HepG2 (cell line): Measurements from ENCODE around the gene CCDC116. TPM values are rescaled to one million over a fixed set of nuclear protein-coding genes. Genes with fewer than 3 reads are reported as not detected.

ENCODE experiments used
- CREM ChIP-seq, 2 experiments: sonication (generic) in 1 of 2; formaldehyde crosslinking in 1 of 2; IDR thresholded peaks; 2 replicates each; pipeline versions ENCODE4 v1.4.0 to v1.6.1; 2016 to 2020; ENCODE audit warnings: antibody characterized with exemption in 1 of 2, mild to moderate bottlenecking in 1 of 2, missing genetic modification reagents in 1 of 2
- MAFK ChIP-seq, 2 experiments: IDR thresholded peaks in 1 of 2; conservative IDR thresholded peaks in 1 of 2; 2 replicates each; pipeline ENCODE4 v1.6.1; 2011; ENCODE audit warnings: improper control_type of control experiment in 2 of 2, low read length in 2 of 2
- NCOA1 ChIP-seq: sonication (generic); formaldehyde crosslinking; IDR thresholded peaks from 2 replicates; pipeline ENCODE4 v1.9.0; 2021; ENCODE audit warnings: missing genetic modification reagents
- NFATC3 ChIP-seq: sonication (generic); formaldehyde crosslinking; IDR thresholded peaks from 2 replicates; pipeline ENCODE4 v1.5.1; 2020; ENCODE audit warnings: mild to moderate bottlenecking, missing genetic modification reagents
- SKI ChIP-seq: fragments of 450-650 bp; IDR thresholded peaks from one replicate; pipeline ENCODE4 v1.6.1; 2018; ENCODE audit warnings: mild to moderate bottlenecking; ENCODE audit not compliant: partially characterized antibody
- SOX5 ChIP-seq: IDR thresholded peaks from 2 replicates; pipeline ENCODE4 v1.6.1; 2016; ENCODE audit warnings: borderline replicate concordance
- TOPORS ChIP-seq: sonication (generic); formaldehyde crosslinking; IDR thresholded peaks from 2 replicates; pipeline ENCODE4 v1.8.0; 2023; ENCODE audit warnings: mild to moderate bottlenecking, missing genetic modification reagents
- WIZ ChIP-seq: sonication (generic); formaldehyde crosslinking; IDR thresholded peaks from 2 replicates; pipeline ENCODE4 v1.5.1; 2020; ENCODE audit warnings: mild to moderate bottlenecking, missing genetic modification reagents
- ZNF17 ChIP-seq: sonication (generic); formaldehyde crosslinking; IDR thresholded peaks from 2 replicates; pipeline ENCODE4 v1.5.0; 2020; ENCODE audit warnings: mild to moderate bottlenecking, missing genetic modification reagents
- ZNF343 ChIP-seq: sonication (generic); formaldehyde crosslinking; IDR thresholded peaks from 2 replicates; pipeline ENCODE4 v1.4.0; 2020; ENCODE audit warnings: mild to moderate bottlenecking, missing genetic modification reagents
- polyA plus RNA-seq, 8 experiments: library from polyadenylated mRNA; depleted of rRNA in 3 of 8; stranded (reverse) in 7 of 8; unstranded in 1 of 8; fragments of >200 nt; fragmentation: Illumina TruSeq in 4 of 8; extraction: Trizol in 4 of 8; gene quantifications; 2 replicates each; pipeline versions ENCODE4 v1.2.1 to v1.2.3, GENCODE V29; 2011 to 2016; ENCODE audit warnings: low read depth in 4 of 8, missing spikeins in 1 of 8, mixed read lengths in 1 of 8; ENCODE audit not compliant: insufficient read depth in 1 of 8
- total RNA-seq, 5 experiments: library from RNA; depleted of rRNA; stranded (reverse); fragments of >200 nt; fragmentation: Illumina TruSeq; extraction: Trizol; gene quantifications; 2 replicates each; pipeline ENCODE4 v1.2.3, GENCODE V29; 2016; ENCODE audit warnings: low read depth in 1 of 5
- TF ChIP-seq, protein P1 (sequence below): sonication (generic); formaldehyde crosslinking; IDR thresholded peaks from 2 replicates; pipeline ENCODE4 v1.4.0; 2020; ENCODE audit warnings: mild to moderate bottlenecking, missing genetic modification reagents, borderline replicate concordance
- TF ChIP-seq, protein P2 (sequence below): sonication (generic); formaldehyde crosslinking; IDR thresholded peaks from 2 replicates; pipeline ENCODE4 v1.5.0; 2020; ENCODE audit warnings: missing genetic modification reagents
- TF ChIP-seq, protein P3 (sequence below): sonication (generic); formaldehyde crosslinking; IDR thresholded peaks from 2 replicates; pipeline ENCODE4 v1.8.0; 2022; ENCODE audit warnings: mild to moderate bottlenecking, missing genetic modification reagents, moderate library complexity
- TF ChIP-seq, protein P4 (sequence below): sonication (generic); formaldehyde crosslinking; IDR thresholded peaks from 2 replicates; pipeline ENCODE4 v1.5.0; 2020; ENCODE audit warnings: mild to moderate bottlenecking, missing genetic modification reagents
- TF ChIP-seq, protein P5 (sequence below): sonication (generic); formaldehyde crosslinking; IDR thresholded peaks from 2 replicates; pipeline ENCODE4 v1.4.0; 2020; ENCODE audit warnings: missing genetic modification reagents
- TF ChIP-seq, protein P6 (sequence below): sonication (generic); formaldehyde crosslinking; IDR thresholded peaks from 2 replicates; pipeline ENCODE4 v1.4.0; 2020; ENCODE audit warnings: missing genetic modification reagents

Gene CCDC116
- total and polyA plus RNA-seq, 2 of the 13 experiments (the other 11 are each of a cell fraction or from before 2014, with no cell fraction given): 0.15 to 0.33 TPM

DNA sequence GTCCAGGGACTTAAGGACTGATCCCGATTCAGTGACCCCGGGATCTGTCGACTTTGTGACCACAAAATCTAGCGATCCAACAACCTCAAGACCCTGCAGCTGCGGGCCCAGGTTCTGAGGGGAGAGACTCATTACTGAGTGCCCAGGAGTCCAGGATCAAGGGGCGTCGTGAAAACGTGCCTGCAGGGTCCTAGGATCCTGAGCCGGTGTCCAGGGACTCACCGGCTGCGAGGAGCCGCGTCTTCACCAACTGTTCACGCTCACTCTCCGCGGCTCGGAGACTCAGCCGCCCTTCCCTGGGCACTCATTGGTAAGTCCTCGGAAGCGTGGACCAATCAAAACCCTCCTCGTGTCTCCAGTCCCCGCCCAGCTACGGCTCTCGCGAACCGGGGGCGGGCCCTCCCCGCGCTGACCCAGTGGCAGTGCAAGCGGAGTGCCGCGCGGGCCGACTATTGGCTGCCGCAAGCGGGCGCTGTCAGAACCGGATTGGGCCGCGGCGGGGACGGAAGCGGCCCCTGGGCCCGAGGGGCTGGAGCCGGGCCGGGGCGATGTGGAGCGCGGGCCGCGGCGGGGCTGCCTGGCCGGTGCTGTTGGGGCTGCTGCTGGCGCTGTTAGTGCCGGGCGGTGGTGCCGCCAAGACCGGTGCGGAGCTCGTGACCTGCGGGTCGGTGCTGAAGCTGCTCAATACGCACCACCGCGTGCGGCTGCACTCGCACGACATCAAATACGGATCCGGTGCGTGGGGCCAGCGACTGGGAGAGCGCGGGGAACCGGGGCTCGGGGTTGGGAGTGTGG is 9.4 kb downstream of the CCDC116 start, which contains the start of gene SDF2L1 (continued):
- TF ChIP-seq, protein P1, sequence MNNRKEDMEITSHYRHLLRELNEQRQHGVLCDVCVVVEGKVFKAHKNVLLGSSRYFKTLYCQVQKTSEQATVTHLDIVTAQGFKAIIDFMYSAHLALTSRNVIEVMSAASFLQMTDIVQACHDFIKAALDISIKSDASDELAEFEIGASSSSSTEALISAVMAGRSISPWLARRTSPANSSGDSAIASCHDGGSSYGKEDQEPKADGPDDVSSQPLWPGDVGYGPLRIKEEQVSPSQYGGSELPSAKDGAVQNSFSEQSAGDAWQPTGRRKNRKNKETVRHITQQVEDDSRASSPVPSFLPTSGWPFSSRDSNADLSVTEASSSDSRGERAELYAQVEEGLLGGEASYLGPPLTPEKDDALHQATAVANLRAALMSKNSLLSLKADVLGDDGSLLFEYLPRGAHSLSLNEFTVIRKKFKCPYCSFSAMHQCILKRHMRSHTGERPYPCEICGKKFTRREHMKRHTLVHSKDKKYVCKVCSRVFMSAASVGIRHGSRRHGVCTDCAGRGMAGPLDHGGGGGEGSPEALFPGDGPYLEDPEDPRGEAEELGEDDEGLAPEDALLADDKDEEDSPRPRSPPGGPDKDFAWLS: no peak
- no peak for TF ChIP-seq NFATC3
- TF ChIP-seq, protein P2, sequence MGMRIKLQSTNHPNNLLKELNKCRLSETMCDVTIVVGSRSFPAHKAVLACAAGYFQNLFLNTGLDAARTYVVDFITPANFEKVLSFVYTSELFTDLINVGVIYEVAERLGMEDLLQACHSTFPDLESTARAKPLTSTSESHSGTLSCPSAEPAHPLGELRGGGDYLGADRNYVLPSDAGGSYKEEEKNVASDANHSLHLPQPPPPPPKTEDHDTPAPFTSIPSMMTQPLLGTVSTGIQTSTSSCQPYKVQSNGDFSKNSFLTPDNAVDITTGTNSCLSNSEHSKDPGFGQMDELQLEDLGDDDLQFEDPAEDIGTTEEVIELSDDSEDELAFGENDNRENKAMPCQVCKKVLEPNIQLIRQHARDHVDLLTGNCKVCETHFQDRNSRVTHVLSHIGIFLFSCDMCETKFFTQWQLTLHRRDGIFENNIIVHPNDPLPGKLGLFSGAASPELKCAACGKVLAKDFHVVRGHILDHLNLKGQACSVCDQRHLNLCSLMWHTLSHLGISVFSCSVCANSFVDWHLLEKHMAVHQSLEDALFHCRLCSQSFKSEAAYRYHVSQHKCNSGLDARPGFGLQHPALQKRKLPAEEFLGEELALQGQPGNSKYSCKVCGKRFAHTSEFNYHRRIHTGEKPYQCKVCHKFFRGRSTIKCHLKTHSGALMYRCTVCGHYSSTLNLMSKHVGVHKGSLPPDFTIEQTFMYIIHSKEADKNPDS (CRISPR knock-in tag): no peak
- TF ChIP-seq, protein P3, sequence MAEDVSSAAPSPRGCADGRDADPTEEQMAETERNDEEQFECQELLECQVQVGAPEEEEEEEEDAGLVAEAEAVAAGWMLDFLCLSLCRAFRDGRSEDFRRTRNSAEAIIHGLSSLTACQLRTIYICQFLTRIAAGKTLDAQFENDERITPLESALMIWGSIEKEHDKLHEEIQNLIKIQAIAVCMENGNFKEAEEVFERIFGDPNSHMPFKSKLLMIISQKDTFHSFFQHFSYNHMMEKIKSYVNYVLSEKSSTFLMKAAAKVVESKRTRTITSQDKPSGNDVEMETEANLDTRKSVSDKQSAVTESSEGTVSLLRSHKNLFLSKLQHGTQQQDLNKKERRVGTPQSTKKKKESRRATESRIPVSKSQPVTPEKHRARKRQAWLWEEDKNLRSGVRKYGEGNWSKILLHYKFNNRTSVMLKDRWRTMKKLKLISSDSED (CRISPR knock-in tag): no peak
- TF ChIP-seq ZNF343: no peak
- TF ChIP-seq CREM (IDR thresholded peaks at IDR 0.05): peak; percentile 55; the same call in 1 of the 2 replicates
- TF ChIP-seq CREM (CRISPR knock-in tag; IDR thresholded peaks at IDR 0.05): no peak
- TF ChIP-seq SKI: no peak
- TF ChIP-seq TOPORS (CRISPR knock-in tag): no peak
- TF ChIP-seq, protein P4, sequence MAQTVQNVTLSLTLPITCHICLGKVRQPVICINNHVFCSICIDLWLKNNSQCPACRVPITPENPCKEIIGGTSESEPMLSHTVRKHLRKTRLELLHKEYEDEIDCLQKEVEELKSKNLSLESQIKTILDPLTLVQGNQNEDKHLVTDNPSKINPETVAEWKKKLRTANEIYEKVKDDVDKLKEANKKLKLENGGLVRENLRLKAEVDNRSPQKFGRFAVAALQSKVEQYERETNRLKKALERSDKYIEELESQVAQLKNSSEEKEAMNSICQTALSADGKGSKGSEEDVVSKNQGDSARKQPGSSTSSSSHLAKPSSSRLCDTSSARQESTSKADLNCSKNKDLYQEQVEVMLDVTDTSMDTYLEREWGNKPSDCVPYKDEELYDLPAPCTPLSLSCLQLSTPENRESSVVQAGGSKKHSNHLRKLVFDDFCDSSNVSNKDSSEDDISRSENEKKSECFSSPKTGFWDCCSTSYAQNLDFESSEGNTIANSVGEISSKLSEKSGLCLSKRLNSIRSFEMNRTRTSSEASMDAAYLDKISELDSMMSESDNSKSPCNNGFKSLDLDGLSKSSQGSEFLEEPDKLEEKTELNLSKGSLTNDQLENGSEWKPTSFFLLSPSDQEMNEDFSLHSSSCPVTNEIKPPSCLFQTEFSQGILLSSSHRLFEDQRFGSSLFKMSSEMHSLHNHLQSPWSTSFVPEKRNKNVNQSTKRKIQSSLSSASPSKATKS (CRISPR knock-in tag): no peak
- TF ChIP-seq, protein P5, sequence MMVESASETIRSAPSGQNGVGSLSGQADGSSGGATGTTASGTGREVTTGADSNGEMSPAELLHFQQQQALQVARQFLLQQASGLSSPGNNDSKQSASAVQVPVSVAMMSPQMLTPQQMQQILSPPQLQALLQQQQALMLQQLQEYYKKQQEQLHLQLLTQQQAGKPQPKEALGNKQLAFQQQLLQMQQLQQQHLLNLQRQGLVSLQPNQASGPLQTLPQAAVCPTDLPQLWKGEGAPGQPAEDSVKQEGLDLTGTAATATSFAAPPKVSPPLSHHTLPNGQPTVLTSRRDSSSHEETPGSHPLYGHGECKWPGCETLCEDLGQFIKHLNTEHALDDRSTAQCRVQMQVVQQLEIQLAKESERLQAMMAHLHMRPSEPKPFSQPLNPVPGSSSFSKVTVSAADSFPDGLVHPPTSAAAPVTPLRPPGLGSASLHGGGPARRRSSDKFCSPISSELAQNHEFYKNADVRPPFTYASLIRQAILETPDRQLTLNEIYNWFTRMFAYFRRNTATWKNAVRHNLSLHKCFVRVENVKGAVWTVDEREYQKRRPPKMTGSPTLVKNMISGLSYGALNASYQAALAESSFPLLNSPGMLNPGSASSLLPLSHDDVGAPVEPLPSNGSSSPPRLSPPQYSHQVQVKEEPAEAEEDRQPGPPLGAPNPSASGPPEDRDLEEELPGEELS (CRISPR knock-in tag): no peak
- TF ChIP-seq MAFK (conservative IDR thresholded peaks at IDR 0.05 in 1 of 2, IDR thresholded peaks at IDR 0.05 in 1 of 2; ENCODE audit: low read length in 2 of 2): no peak
- TF ChIP-seq ZNF17 (CRISPR knock-in tag): no peak
- no peak for TF ChIP-seq SOX5 (CRISPR knock-in tag)
- TF ChIP-seq, protein P6, sequence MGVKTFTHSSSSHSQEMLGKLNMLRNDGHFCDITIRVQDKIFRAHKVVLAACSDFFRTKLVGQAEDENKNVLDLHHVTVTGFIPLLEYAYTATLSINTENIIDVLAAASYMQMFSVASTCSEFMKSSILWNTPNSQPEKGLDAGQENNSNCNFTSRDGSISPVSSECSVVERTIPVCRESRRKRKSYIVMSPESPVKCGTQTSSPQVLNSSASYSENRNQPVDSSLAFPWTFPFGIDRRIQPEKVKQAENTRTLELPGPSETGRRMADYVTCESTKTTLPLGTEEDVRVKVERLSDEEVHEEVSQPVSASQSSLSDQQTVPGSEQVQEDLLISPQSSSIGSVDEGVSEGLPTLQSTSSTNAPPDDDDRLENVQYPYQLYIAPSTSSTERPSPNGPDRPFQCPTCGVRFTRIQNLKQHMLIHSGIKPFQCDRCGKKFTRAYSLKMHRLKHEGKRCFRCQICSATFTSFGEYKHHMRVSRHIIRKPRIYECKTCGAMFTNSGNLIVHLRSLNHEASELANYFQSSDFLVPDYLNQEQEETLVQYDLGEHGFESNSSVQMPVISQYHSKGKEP (CRISPR knock-in tag): no peak
- TF ChIP-seq WIZ (CRISPR knock-in tag): no peak
- TF ChIP-seq NCOA1 (CRISPR knock-in tag): no peak
